ENCODE measurements around the gene PCSK6. TPM values are rescaled to one million over a fixed set of nuclear protein-coding genes. Genes with fewer than 3 reads are reported as not detected.

The PCSK6 gene
- total RNA-seq (7.3 TPM), polyA plus RNA-seq (ENCODE audit: insufficient read depth, low read depth, low replicate concordance) (3.8 TPM)
- long read RNA-seq, donor 1 = 0 reads
- long read RNA-seq, donor 2 = 0 reads
- long read RNA-seq, donor 3 = 0 reads
- long read RNA-seq, donor 4, full-length matches to known transcripts = 5 of 5 reads
- long read RNA-seq, donor 4, partial matches to known transcripts = 0 of 5 reads
- long read RNA-seq, donor 4, other reads (novel, unspliced or antisense) = 0 of 5 reads
- long read RNA-seq, donor 5 = 0 reads
- long read RNA-seq, donor 6 = 0 reads
- long read RNA-seq, donor 7, full-length matches to known transcripts = 2 of 10 reads
- long read RNA-seq, donor 7, partial matches to known transcripts = 0 of 10 reads
- long read RNA-seq, donor 7, other reads (novel, unspliced or antisense) = 8 of 10 reads
- long read RNA-seq, donor 8, partial matches to known transcripts = 0 of 1 reads
- long read RNA-seq, donor 8, other reads (novel, unspliced or antisense) = 0 of 1 reads
- long read RNA-seq, donor 9, full-length matches to known transcripts = 1 of 1 reads
- long read RNA-seq, donor 9, partial matches to known transcripts = 0 of 1 reads
- long read RNA-seq, donor 9, other reads (novel, unspliced or antisense) = 0 of 1 reads
- long read RNA-seq, donor 10 = 0 reads

- no peak within 1 kb of the TSS for H3K9ac ChIP-seq (ENCODE audit: low read length in 3 of 3)
- H3K4me1 ChIP-seq (ENCODE audit: control insufficient read depth in 2 of 3, insufficient read depth in 2 of 3, low read depth in 1 of 3, low read length in 3 of 3) = no peaks in the 10 kb centered on the region
- intact Hi-C loops (cut with DNase I) = no loop called here
- no peaks in the 10 kb centered on the region for H3K9me3 ChIP-seq (ENCODE audit: control insufficient read depth in 2 of 3, insufficient read depth in 1 of 3, low read length in 3 of 3)
- no peak for TF ChIP-seq CTCF (IDR thresholded peaks at IDR 0.05; ENCODE audit: borderline replicate concordance, extremely low read depth, insufficient read depth)
- no peak within 1 kb of the TSS for H3K27ac ChIP-seq (ENCODE audit: low read depth in 2 of 2, low read length in 2 of 2)
- FAIRE-seq (no peak), DNase-seq (peak in 2 of 5 donors; percentile 49 to 51)
- no peaks in the 10 kb centered on the region for H3K36me3 ChIP-seq (ENCODE audit: control insufficient read depth in 2 of 3, insufficient read depth in 3 of 3, low read length in 3 of 3)
- peaks cover 8% of the 10 kb centered on the region for H3K27me3 ChIP-seq (ENCODE audit: control insufficient read depth, insufficient read depth, low read length)
- no peak within 1 kb of the TSS for H3K4me3 ChIP-seq (ENCODE audit: low read length in 3 of 3)
These were observed at the start of gene PCSK6 for GRCh38 chr15:101489599-101490407. Gene PCSK6, minus strand, starts transcription at chr15:101489707. Its CDS starts 37 bp downstream, at chr15:101489670.

GRCh38 chr15:101538996-101539395 lies 49.5 kb upstream of the PCSK6 start:
- intact Hi-C loops (cut with DNase I) = no loop called here
- TF ChIP-seq CTCF (IDR thresholded peaks at IDR 0.05; ENCODE audit: borderline replicate concordance, extremely low read depth, insufficient read depth) = no peak
- no peaks in the 10 kb centered on the region for H3K36me3 ChIP-seq (ENCODE audit: control insufficient read depth in 2 of 3, insufficient read depth in 3 of 3, low read length in 3 of 3)
- DNase-seq (no peak), FAIRE-seq (no peak)
- H3K9me3 ChIP-seq (ENCODE audit: control insufficient read depth in 2 of 3, insufficient read depth in 1 of 3, low read length in 3 of 3) = peaks cover 0 to 3% (median 0%) of the 10 kb centered on the region in 3 donors
- H3K4me1 ChIP-seq (ENCODE audit: control insufficient read depth in 2 of 3, insufficient read depth in 2 of 3, low read depth in 1 of 3, low read length in 3 of 3) = no peaks in the 10 kb centered on the region
- H3K4me3 ChIP-seq (ENCODE audit: low read length in 3 of 3) = no peak overlapping the region
- H3K27ac ChIP-seq (ENCODE audit: low read depth in 2 of 2, low read length in 2 of 2) = no peak overlapping the region
- H3K9ac ChIP-seq (ENCODE audit: low read length in 3 of 3) = no peak overlapping the region
- no peaks in the 10 kb centered on the region for H3K27me3 ChIP-seq (ENCODE audit: control insufficient read depth, insufficient read depth, low read length)

- Histone ChIP-seq H3K36me3 (ENCODE audit: control insufficient read depth in 2 of 3, insufficient read depth in 3 of 3, low read length in 3 of 3) (no peaks in the 10 kb centered on the region), H3K9me3 (ENCODE audit: control insufficient read depth in 2 of 3, insufficient read depth in 1 of 3, low read length in 3 of 3) (peaks cover 0 to 3% (median 0%) of the 10 kb centered on the region in 3 donors), H3K27ac (ENCODE audit: low read depth in 2 of 2, low read length in 2 of 2) (no peak overlapping the region), H3K27me3 (ENCODE audit: control insufficient read depth, insufficient read depth, low read length) (no peaks in the 10 kb centered on the region), H3K9ac (ENCODE audit: low read length in 3 of 3) (no peak overlapping the region), H3K4me3 (ENCODE audit: low read length in 3 of 3) (no peak overlapping the region), H3K4me1 (ENCODE audit: control insufficient read depth in 2 of 3, insufficient read depth in 2 of 3, low read depth in 1 of 3, low read length in 3 of 3) (no peaks in the 10 kb centered on the region)
- TF ChIP-seq CTCF (IDR thresholded peaks at IDR 0.05; ENCODE audit: borderline replicate concordance, extremely low read depth, insufficient read depth) = no peak
- FAIRE-seq = no peak
- DNase-seq = no peak
- intact Hi-C loops (cut with DNase I) = no loop called here
These were observed 48.7 kb upstream of the PCSK6 start for GRCh38 chr15:101538177-101538576.
